ENCODE measurements around the gene MYPOP.
"Not testable (repeated sequence)": the region's sequence is repeated elsewhere in the genome, so short reads cannot be mapped to it uniquely, and the experiment has no call there.

The MYPOP gene

GRCh38 chr19:45883881-45884681 lies 18.3 kb downstream of the MYPOP start:
- no peak for DNase-seq (ENCODE audit: low read depth in 2 of 2)

GRCh38 chr19:45883586-45883880 lies 18.9 kb downstream of the MYPOP start:
- no peak for DNase-seq (ENCODE audit: low read depth in 2 of 2)

GRCh38 chr19:45882652-45883585 lies 19.5 kb downstream of the MYPOP start:
- DNase-seq (ENCODE audit: low read depth in 2 of 2) = peak; percentile 43 to 76

GRCh38 chr19:45881909-45882528 lies 20.4 kb downstream of the MYPOP start:
- DNase-seq (ENCODE audit: low read depth in 2 of 2) = no peak

- DNase-seq (ENCODE audit: low read depth in 2 of 2) = no peak
These were observed 21.1 kb downstream of the MYPOP start for GRCh38 chr19:45881082-45881908.

- no peak for DNase-seq (ENCODE audit: low read depth in 2 of 2)
These were observed 22.4 kb downstream of the MYPOP start for GRCh38 chr19:45879971-45880370.

GRCh38 chr19:45879055-45879454 lies 23.4 kb downstream of the MYPOP start:
- DNase-seq (ENCODE audit: low read depth in 2 of 2) = no peak

GRCh38 chr19:45878043-45878794 lies 24.2 kb downstream of the MYPOP start:
- no peak for DNase-seq (ENCODE audit: low read depth in 2 of 2)

- DNase-seq (ENCODE audit: low read depth in 2 of 2) = no peak
These were observed 25.8 kb downstream of the MYPOP start for GRCh38 chr19:45876411-45877197.

GRCh38 chr19:45876161-45876410 lies 26.3 kb downstream of the MYPOP start:
- no peak for DNase-seq (ENCODE audit: low read depth in 2 of 2)

- no peak for DNase-seq (ENCODE audit: low read depth in 2 of 2)
These were observed 27.8 kb downstream of the MYPOP start for GRCh38 chr19:45874620-45874966.

- no peak for DNase-seq (ENCODE audit: low read depth in 2 of 2)
These were observed 29.1 kb downstream of the MYPOP start for GRCh38 chr19:45873219-45873772.

GRCh38 chr19:45872095-45872919 lies 30.1 kb downstream of the MYPOP start:
- no peak for DNase-seq (ENCODE audit: low read depth in 2 of 2)

GRCh38 chr19:45870798-45871197 lies 31.6 kb downstream of the MYPOP start:
- no peak for DNase-seq (ENCODE audit: low read depth in 2 of 2)

- not testable (repeated sequence) for DNase-seq (ENCODE audit: low read depth in 2 of 2)
These were observed 35.2 kb downstream of the MYPOP start for GRCh38 chr19:45867241-45867640.

GRCh38 chr19:45866400-45867176 lies 35.8 kb downstream of the MYPOP start:
- no peak for DNase-seq (ENCODE audit: low read depth in 2 of 2)

- DNase-seq (ENCODE audit: low read depth in 2 of 2) = no peak
These were observed 37.0 kb downstream of the MYPOP start for GRCh38 chr19:45865269-45865948.

GRCh38 chr19:45864629-45865082 lies 37.8 kb downstream of the MYPOP start:
- DNase-seq (ENCODE audit: low read depth in 2 of 2) = no peak

All from stimulated activated CD4-positive, alpha-beta T cell treated with anti-CD3 and anti-CD28 coated beads, Interleukin-1b, Interleukin-23, amount 100 ng/mL, for 1 hour (primary cell).